SK-N-SH (cell line): ENCODE measurements around the gene BZW2. TPM values are rescaled to one million over a fixed set of nuclear protein-coding genes. Genes with fewer than 3 reads are reported as not detected.

Source experiments
- CTCF ChIA-PET: fragments of 300-600, 350-600 bp; formaldehyde crosslinking; extraction: SDS; loops from one replicate; lab custom pipeline; 2021; lab: Yijun Ruan, JAX
- POLR2A ChIA-PET: fragments of 350-600 bp; sonication (Branson Sonifier 250); formaldehyde crosslinking; extraction: SDS; loops from one replicate; lab custom pipeline; 2020; ENCODE audit warnings: antibody characterized with exemption, inconsistent platforms; lab: Yijun Ruan, JAX
- DNase-seq: peaks from one replicate; pipeline ENCODE4 v3.0.0; 2012
- H2AFZ ChIP-seq: fragments of 200-600 bp; sonication (generic); 2 replicates; pipeline ENCODE4 v1.8.1; 2016; ENCODE audit warnings: antibody characterized with exemption, mild to moderate bottlenecking, low read depth
- H3F3A ChIP-seq: fragments of 200-600 bp; sonication (generic); replicated peaks from 2 replicates; pipeline ENCODE3; 2016; ENCODE audit warnings: antibody characterized with exemption, mild to moderate bottlenecking; ENCODE audit not compliant: insufficient read depth
- H3K27ac ChIP-seq, 2 experiments: fragments of 200-500 bp in 1 of 2; fragments of 200-600 bp in 1 of 2; sonication (Bioruptor generic) in 1 of 2; sonication (generic), shearing (Covaris generic) in 1 of 2; 2 replicates each; pipeline versions ENCODE4 v1.5.1 to v1.6.1; 2014 to 2016; ENCODE audit warnings: low read depth in 2 of 2, inconsistent platforms in 1 of 2, low read length in 1 of 2, mild to moderate bottlenecking in 1 of 2, mixed read lengths in 1 of 2
- H3K27me3 ChIP-seq: fragments of 200-600 bp; sonication (generic), shearing (Covaris generic); 2 replicates; pipeline ENCODE4 v1.6.1; 2016; ENCODE audit warnings: mixed run types; ENCODE audit not compliant: insufficient read depth
- H3K36me3 ChIP-seq, 2 experiments: fragments of 200-500 bp in 1 of 2; fragments of 200-600 bp in 1 of 2; sonication (Bioruptor generic) in 1 of 2; sonication (generic) in 1 of 2; replicated peaks in 1 of 2; 2 replicates each; pipeline versions ENCODE3 to v1.5.1; 2014 to 2016; ENCODE audit warnings: low read length in 1 of 2, mild to moderate bottlenecking in 1 of 2; ENCODE audit not compliant: insufficient read depth in 2 of 2, control insufficient read depth in 1 of 2
- H3K4me1 ChIP-seq, 2 experiments: fragments of 200-500 bp in 1 of 2; fragments of 200-600 bp in 1 of 2; sonication (Bioruptor generic) in 1 of 2; sonication (generic), shearing (Covaris generic) in 1 of 2; 2 replicates each; pipeline versions ENCODE4 v1.5.1 to v1.6.1; 2014 to 2016; ENCODE audit warnings: low read depth in 1 of 2, low read length in 1 of 2, mixed run types in 1 of 2; ENCODE audit not compliant: insufficient read depth in 2 of 2, control insufficient read depth in 1 of 2
- H3K4me2 ChIP-seq: fragments of 200-600 bp; sonication (generic), shearing (Covaris generic); 2 replicates; pipeline ENCODE4 v1.6.1; 2017; ENCODE audit warnings: mixed run types
- H3K4me3 ChIP-seq, 2 experiments: fragments of 200-500 bp in 1 of 2; fragments of 200-600 bp in 1 of 2; sonication (Bioruptor generic) in 1 of 2; sonication (generic), shearing (Covaris generic) in 1 of 2; 2 replicates each; pipeline versions ENCODE4 v1.5.1 to v1.8.1; 2014 to 2016; ENCODE audit warnings: low read depth in 2 of 2, inconsistent platforms in 1 of 2, low read length in 1 of 2, mild to moderate bottlenecking in 1 of 2, mixed read lengths in 1 of 2, moderate library complexity in 1 of 2
- H3K79me2 ChIP-seq: fragments of 200-600 bp; sonication (generic); 2 replicates; pipeline ENCODE4 v1.8.1; 2017; ENCODE audit warnings: mild to moderate bottlenecking; ENCODE audit not compliant: insufficient read depth
- H3K9ac ChIP-seq: fragments of 200-600 bp; sonication (generic); 2 replicates; pipeline ENCODE4 v1.6.1; 2017; ENCODE audit warnings: mixed run types
- H3K9me2 ChIP-seq: fragments of 200-600 bp; sonication (generic); 2 replicates; pipeline ENCODE4 v1.6.1; 2017; ENCODE audit warnings: mixed run types
- H3K9me3 ChIP-seq: fragments of 200-600 bp; sonication (generic); 2 replicates; pipeline ENCODE4 v1.6.1; 2017; ENCODE audit warnings: mixed run types, mild to moderate bottlenecking, moderate library complexity
- H4K20me1 ChIP-seq: fragments of 200-600 bp; sonication (generic); 2 replicates; pipeline ENCODE4 v1.6.1; 2017; ENCODE audit warnings: mild to moderate bottlenecking, mixed run types; ENCODE audit not compliant: insufficient read depth
- CTCF ChIP-seq: fragments of 200-600 bp; sonication (generic); IDR thresholded peaks from 2 replicates; pipeline ENCODE4 v1.6.1; 2017; ENCODE audit warnings: antibody characterized with exemption, mild to moderate bottlenecking, moderate library complexity
- EP300 ChIP-seq, 2 experiments: IDR thresholded peaks; 2 replicates each; pipeline versions ENCODE4 v1.4.0 to v1.6.1; 2012; ENCODE audit warnings: borderline replicate concordance in 1 of 2, low read depth in 1 of 2, low read length in 1 of 2
- EZH2phosphoT487 ChIP-seq: fragments of 200-600 bp; sonication (generic); IDR thresholded peaks from 2 replicates; pipeline ENCODE4 v1.6.1; 2017; ENCODE audit warnings: low read depth, mixed run types, mild to moderate bottlenecking, antibody characterized with exemption, moderate library complexity, borderline replicate concordance
- FOSL2 ChIP-seq: IDR thresholded peaks from 2 replicates; pipeline ENCODE4 v1.4.0; 2012; ENCODE audit warnings: low read depth, mild to moderate bottlenecking, moderate library complexity, borderline replicate concordance
- FOXJ3 ChIP-seq: sonication (generic); formaldehyde crosslinking; IDR thresholded peaks from 2 replicates; pipeline ENCODE4 v1.5.1; 2020; ENCODE audit warnings: mild to moderate bottlenecking, missing genetic modification reagents
- FOXM1 ChIP-seq: IDR thresholded peaks from 2 replicates; pipeline ENCODE4 v1.4.0; 2012; ENCODE audit warnings: low read depth, mild to moderate bottlenecking
- GABPA ChIP-seq: IDR thresholded peaks from 2 replicates; pipeline ENCODE4 v1.4.0; 2012; ENCODE audit warnings: low read depth, mild to moderate bottlenecking
- GATA2 ChIP-seq: sonication (generic); formaldehyde crosslinking; IDR thresholded peaks from 2 replicates; pipeline ENCODE4 v1.5.0; 2020; ENCODE audit warnings: mild to moderate bottlenecking, missing genetic modification reagents
- MAX ChIP-seq: IDR thresholded peaks from 2 replicates; pipeline ENCODE4 v1.4.0; 2012; ENCODE audit warnings: low read depth
- MEF2A ChIP-seq: IDR thresholded peaks from 2 replicates; pipeline ENCODE4 v1.4.0; 2012; ENCODE audit warnings: low read depth, borderline replicate concordance
- NRF1 ChIP-seq: IDR thresholded peaks from 2 replicates; pipeline ENCODE4 v1.6.1; 2012; ENCODE audit warnings: low read depth, mild to moderate bottlenecking, low read length
- PBX3 ChIP-seq: IDR thresholded peaks from 2 replicates; pipeline ENCODE4; 2012
- RAD21 ChIP-seq: IDR thresholded peaks from 2 replicates; pipeline ENCODE4 v1.6.1; 2012; ENCODE audit warnings: mild to moderate bottlenecking, low read length
- RCOR1 ChIP-seq: fragments of 150-350 bp; IDR thresholded peaks from 2 replicates; pipeline ENCODE4 v1.6.1; 2017; ENCODE audit warnings: antibody characterized with exemption, low read length
- REST ChIP-seq: IDR thresholded peaks from 2 replicates; pipeline ENCODE4 v1.6.1; 2012; ENCODE audit warnings: mild to moderate bottlenecking, low read depth, low read length, moderate library complexity
- RFX5 ChIP-seq: IDR thresholded peaks from 2 replicates; pipeline ENCODE4 v1.6.1; 2012; ENCODE audit warnings: mild to moderate bottlenecking, improper control_type of control experiment, low read length
- RXRA ChIP-seq: IDR thresholded peaks from 2 replicates; pipeline ENCODE4 v1.4.0; 2012; ENCODE audit warnings: low read depth, mild to moderate bottlenecking, borderline replicate concordance
- SIN3A ChIP-seq: IDR thresholded peaks from 2 replicates; pipeline ENCODE4 v1.6.1; 2012; ENCODE audit warnings: low read depth, mild to moderate bottlenecking, low read length, moderate library complexity, borderline replicate concordance
- SMC3 ChIP-seq: IDR thresholded peaks from 2 replicates; pipeline ENCODE4 v1.6.1; 2012; ENCODE audit warnings: low read depth, low read length, improper control_type of control experiment
- TAF1 ChIP-seq: IDR thresholded peaks from 2 replicates; pipeline ENCODE4 v1.6.1; 2012; ENCODE audit warnings: low read depth, mild to moderate bottlenecking, low read length, moderate library complexity, borderline replicate concordance
- TCF12 ChIP-seq: IDR thresholded peaks from 2 replicates; pipeline ENCODE4 v1.4.0; 2012
- USF2 ChIP-seq: fragments of 150-350 bp; IDR thresholded peaks from 2 replicates; pipeline ENCODE4 v1.6.1; 2017; ENCODE audit warnings: antibody characterized with exemption, low read length, low read depth, borderline replicate concordance
- YY1 ChIP-seq: IDR thresholded peaks from 2 replicates; pipeline ENCODE4 v1.4.0; 2012; ENCODE audit warnings: low read depth, mild to moderate bottlenecking
- WGBS: methylation state at CpG from one replicate; pipeline ENCODE4 v1.1.6; 2017; ENCODE audit warnings: low lambda C conversion rate; 5-methylcytosine and 5-hydroxymethylcytosine counted together
- polyA plus RNA-seq, 3 experiments: library from polyadenylated mRNA; depleted of rRNA; stranded (reverse); fragments of >200 nt; gene quantifications; 2 replicates each; pipeline ENCODE4 v1.2.3, GENCODE V29; 2012

Gene BZW2
- polyA plus RNA-seq, 1 of the 3 experiments (the other 2 are of a cell fraction), result 71.9 TPM

- TF ChIP-seq PBX3 (peak; percentile 45), GATA2 (CRISPR knock-in tag) (peak; percentile 70), FOXJ3 (CRISPR knock-in tag) (no peak), NRF1 (no peak), FOXM1 (no peak), CTCF (peak; percentile 48), GABPA (no peak), RAD21 (no peak), MAX (peak; percentile 62; the same call in 1 of the 2 replicates), FOSL2 (peak; percentile 93)
- TF ChIP-seq, all 33 proteins: peak for 15
These were observed 22.3 kb downstream of the BZW2 start (continued) for GRCh38 chr7:16668049-16668858.

- peaks cover 7 to 31% of the 10 kb centered on the region in 2 experiments; a peak in 3 of 4 replicates for H3K4me1 ChIP-seq
- peaks cover 53% of the 10 kb centered on the region for H3K79me2 ChIP-seq
- no peak overlapping the region for H3K4me3 ChIP-seq
- no peak overlapping the region; the same call in 1 of the 2 replicates for H3K4me2 ChIP-seq
- POLR2A ChIA-PET, result no interaction called here
- H3K9ac ChIP-seq, result no peak overlapping the region; the same call in 1 of the 2 replicates
- H2AFZ ChIP-seq, result no peak overlapping the region
- no peaks in the 10 kb centered on the region for H3K9me3 ChIP-seq
- peaks cover 6 to 17% of the 10 kb centered on the region in 2 experiments for H3K36me3 ChIP-seq
- H4K20me1 ChIP-seq, result no peaks in the 10 kb centered on the region
- TF ChIP-seq NRF1 (no peak), TCF12 (no peak), FOXM1 (no peak), RXRA (no peak), SIN3A (no peak), RFX5 (no peak), EZH2phosphoT487 (no peak), YY1 (no peak), FOSL2 (no peak), RAD21 (no peak), RCOR1 (no peak), USF2 (no peak), SMC3 (no peak), REST (no peak), MEF2A (no peak), TAF1 (no peak), EP300 (IDR thresholded peaks at IDR 0.05; ENCODE audit: borderline replicate concordance in 1 of 2, low read depth in 1 of 2, low read length in 1 of 2) (no peak)
- CTCF ChIA-PET, result interaction anchor here (0.6 to 2.0 kb wide), 5 partner anchors 11 to 256 kb away, joined by 3 to 7 read pairs (median 3); partner anchors contain the start of genes ANKMY2 and BZW2
- H3K9me2 ChIP-seq, result no peaks in the 10 kb centered on the region
- WGBS, result 94% methylated on average over 5 of the region's 5 CpGs
- peak overlapping the region in 1 of 2 experiments; percentile 84; a peak in 2 of 4 replicates for H3K27ac ChIP-seq
- peaks cover 30% of the 10 kb centered on the region for H3F3A ChIP-seq
- DNase-seq, result no peak
- no peaks in the 10 kb centered on the region for H3K27me3 ChIP-seq
These were observed 23.0 kb downstream of the BZW2 start for GRCh38 chr7:16668978-16669377.
